Measurements from ENCODE around the gene ST3GAL3. TPM values are rescaled to one million over a fixed set of nuclear protein-coding genes. Genes with fewer than 3 reads are reported as not detected.

ST3GAL3 gene
- total and polyA plus RNA-seq, 10 of the 15 experiments (the other 5 are each of a cell fraction or from before 2014, with no cell fraction given) = 1.2 to 19.3 (median 11.0) TPM

- ATAC-seq = no peak
- Histone ChIP-seq H3K27ac (ENCODE audit: control insufficient read depth, insufficient read depth) (no peak overlapping the region), H3K4me2 (ENCODE audit: control insufficient read depth, insufficient read depth) (no peak overlapping the region), H3K4me3 (no peak overlapping the region), H3K4me1 (ENCODE audit: control insufficient read depth, insufficient read depth, low read length) (no peaks in the 10 kb centered on the region), H3K9ac (ENCODE audit: control insufficient read depth, insufficient read depth, low read length) (no peak overlapping the region), H3K79me2 (ENCODE audit: control insufficient read depth, insufficient read depth, low read length) (no peaks in the 10 kb centered on the region), H3K9me3 (replicated peaks; ENCODE audit: control insufficient read depth, insufficient read depth, low read length) (no peaks in the 10 kb centered on the region), H2AFZ (ENCODE audit: control insufficient read depth, low read depth, low read length) (no peak overlapping the region), H3K36me3 (ENCODE audit: control insufficient read depth in 2 of 2, insufficient read depth in 2 of 2, low read length in 1 of 2) (no peaks in the 10 kb centered on the region; a peak in 1 of 4 replicates), H3K27me3 (replicated peaks in 1 of 2; ENCODE audit: control insufficient read depth in 2 of 2, insufficient read depth in 2 of 2, low read length in 1 of 2) (no peaks in the 10 kb centered on the region), H4K20me1 (ENCODE audit: control insufficient read depth, insufficient read depth) (no peaks in the 10 kb centered on the region)
- DNase-seq (ENCODE audit: low read depth, low spot score) = no peak
- no TSS peak for BruUV-seq (replicated peaks)
- intact Hi-C loops (cut with micrococcal nuclease; ENCODE audit: unreplicated experiment) = no loop called here
- RAD21 ChIA-PET (ENCODE audit: unreplicated experiment) = interaction anchor here (0.8 to 1.3 kb wide), 2 partner anchors 30 to 111 kb away, joined by 3 to 8 read pairs; no protein-coding TSS in a partner anchor
- no peak for FAIRE-seq
- SMC1A ChIA-PET (ENCODE audit: uncharacterized antibody, unreplicated experiment) = interaction anchor here (0.7 to 1.5 kb wide), 6 partner anchors 8 to 111 kb away, joined by 3 to 6 read pairs (median 3); no protein-coding TSS in a partner anchor
- POLR2A ChIA-PET = interaction anchor here (0.6 kb wide), 1 partner anchor 70 kb away, joined by 3 read pairs; no protein-coding TSS in a partner anchor
- 93% methylated on average over 3 of the region's 3 CpGs for WGBS (ENCODE audit: insufficient coverage, insufficient replicate concordance, low lambda C conversion rate, missing lambda C conversion rate)
- in situ Hi-C loops (cut with MboI) = no loop called here
- CTCF ChIA-PET = interaction anchor here (0.9 to 1.3 kb wide), 2 partner anchors 59 to 112 kb away, joined by 3 to 6 read pairs; no protein-coding TSS in a partner anchor
- no peak for TF ChIP-seq TARDBP (IDR thresholded peaks at IDR 0.05; ENCODE audit: borderline replicate concordance)
Observed at GRCh38 chr1:43875331-43875730, 168.0 kb downstream of the ST3GAL3 start.

GRCh38 chr1:43877101-43877500 lies 169.8 kb downstream of the ST3GAL3 start:
- Histone ChIP-seq H4K20me1 (ENCODE audit: control insufficient read depth, insufficient read depth) (no peaks in the 10 kb centered on the region), H3K4me2 (ENCODE audit: control insufficient read depth, insufficient read depth) (no peak overlapping the region), H3K27me3 (replicated peaks in 1 of 2; ENCODE audit: control insufficient read depth in 2 of 2, insufficient read depth in 2 of 2, low read length in 1 of 2) (no peaks in the 10 kb centered on the region), H3K4me1 (ENCODE audit: control insufficient read depth, insufficient read depth, low read length) (no peaks in the 10 kb centered on the region), H3K9ac (ENCODE audit: control insufficient read depth, insufficient read depth, low read length) (no peak overlapping the region), H3K27ac (ENCODE audit: control insufficient read depth, insufficient read depth) (no peak overlapping the region), H2AFZ (ENCODE audit: control insufficient read depth, low read depth, low read length) (no peak overlapping the region), H3K79me2 (ENCODE audit: control insufficient read depth, insufficient read depth, low read length) (no peaks in the 10 kb centered on the region), H3K9me3 (replicated peaks; ENCODE audit: control insufficient read depth, insufficient read depth, low read length) (no peaks in the 10 kb centered on the region), H3K36me3 (ENCODE audit: control insufficient read depth in 2 of 2, insufficient read depth in 2 of 2, low read length in 1 of 2) (no peaks in the 10 kb centered on the region; a peak in 1 of 4 replicates), H3K4me3 (no peak overlapping the region)
- POLR2A ChIA-PET = no interaction called here
- in situ Hi-C loops (cut with MboI) = no loop called here
- no peak for TF ChIP-seq SPI1 (IDR thresholded peaks at IDR 0.05; ENCODE audit: borderline replicate concordance, insufficient read depth, low read depth, low read length)
- no peak for TF ChIP-seq RBBP5 (conservative IDR thresholded peaks at IDR 0.05)
- no peak for TF ChIP-seq CEBPZ (IDR thresholded peaks at IDR 0.05; ENCODE audit: low read depth, low read length)
- TF ChIP-seq TCF12 (IDR thresholded peaks at IDR 0.05; ENCODE audit: low read depth, low read length) = no peak
- TF ChIP-seq EGR1 (IDR thresholded peaks at IDR 0.05; ENCODE audit: borderline replicate concordance in 1 of 2, low read depth in 2 of 2, low read length in 2 of 2) = no peak
- no peak for TF ChIP-seq BMI1 (IDR thresholded peaks at IDR 0.05; ENCODE audit: borderline replicate concordance)
- TF ChIP-seq HDAC6 (IDR thresholded peaks at IDR 0.05; ENCODE audit: unreplicated experiment) = no peak
- FAIRE-seq (no peak), ATAC-seq (no peak), DNase-seq (ENCODE audit: low read depth, low spot score) (no peak)
- 97% methylated on average over 2 of the region's 2 CpGs for WGBS (ENCODE audit: insufficient coverage, insufficient replicate concordance, low lambda C conversion rate, missing lambda C conversion rate)
- SMC1A ChIA-PET (ENCODE audit: uncharacterized antibody, unreplicated experiment) = interaction anchor here (1.1 kb wide), 1 partner anchor 62 kb away, joined by 3 read pairs; no protein-coding TSS in a partner anchor
- RAD21 ChIA-PET (ENCODE audit: unreplicated experiment) = interaction anchor here (1.1 kb wide), 1 partner anchor 58 kb away, joined by 3 read pairs; no protein-coding TSS in a partner anchor
- CTCF ChIA-PET = interaction anchor here (1.3 to 1.7 kb wide), 2 partner anchors 57 to 113 kb away, joined by 4 read pairs; no protein-coding TSS in a partner anchor
- intact Hi-C loops (cut with micrococcal nuclease; ENCODE audit: unreplicated experiment) = no loop called here
- no TSS peak for BruUV-seq (replicated peaks)

Measured in GM12878 (cell line).